Measurements from ENCODE around the gene FHIT.

DNA sequence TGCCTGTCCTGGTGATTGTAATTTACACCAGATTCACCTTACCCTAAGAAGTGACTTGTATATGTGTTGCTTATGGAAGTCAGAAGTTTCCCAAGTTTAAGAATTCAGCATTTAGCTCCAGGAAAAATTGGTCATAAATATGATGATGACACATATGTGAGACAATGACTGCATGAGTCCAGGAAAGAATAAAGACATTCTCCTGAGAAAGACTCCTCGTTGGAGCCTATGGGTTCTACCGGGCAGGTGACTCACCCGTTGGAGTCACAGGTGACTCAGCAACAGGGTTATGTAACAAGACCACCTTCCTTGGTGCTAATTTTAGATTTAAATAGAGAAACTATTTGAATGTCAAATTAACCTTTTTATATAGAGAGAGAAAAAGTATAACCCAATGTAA, 662.4 kb downstream of the FHIT start:
- no peak for TF ChIP-seq MXI1 (IDR thresholded peaks at IDR 0.05; ENCODE audit: low read depth, low read length)
- TF ChIP-seq CEBPB (IDR thresholded peaks at IDR 0.05; ENCODE audit: borderline replicate concordance in 1 of 2, low read depth in 2 of 2, low read length in 2 of 2), result no peak
- TF ChIP-seq, protein P1, sequence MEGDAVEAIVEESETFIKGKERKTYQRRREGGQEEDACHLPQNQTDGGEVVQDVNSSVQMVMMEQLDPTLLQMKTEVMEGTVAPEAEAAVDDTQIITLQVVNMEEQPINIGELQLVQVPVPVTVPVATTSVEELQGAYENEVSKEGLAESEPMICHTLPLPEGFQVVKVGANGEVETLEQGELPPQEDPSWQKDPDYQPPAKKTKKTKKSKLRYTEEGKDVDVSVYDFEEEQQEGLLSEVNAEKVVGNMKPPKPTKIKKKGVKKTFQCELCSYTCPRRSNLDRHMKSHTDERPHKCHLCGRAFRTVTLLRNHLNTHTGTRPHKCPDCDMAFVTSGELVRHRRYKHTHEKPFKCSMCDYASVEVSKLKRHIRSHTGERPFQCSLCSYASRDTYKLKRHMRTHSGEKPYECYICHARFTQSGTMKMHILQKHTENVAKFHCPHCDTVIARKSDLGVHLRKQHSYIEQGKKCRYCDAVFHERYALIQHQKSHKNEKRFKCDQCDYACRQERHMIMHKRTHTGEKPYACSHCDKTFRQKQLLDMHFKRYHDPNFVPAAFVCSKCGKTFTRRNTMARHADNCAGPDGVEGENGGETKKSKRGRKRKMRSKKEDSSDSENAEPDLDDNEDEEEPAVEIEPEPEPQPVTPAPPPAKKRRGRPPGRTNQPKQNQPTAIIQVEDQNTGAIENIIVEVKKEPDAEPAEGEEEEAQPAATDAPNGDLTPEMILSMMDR (IDR thresholded peaks at IDR 0.05 in 2 of 3, conservative IDR thresholded peaks at IDR 0.05 in 1 of 3; ENCODE audit: control insufficient read depth in 2 of 3, extremely low read depth in 1 of 3, insufficient read depth in 1 of 3, low read depth in 3 of 3, low read length in 3 of 3), result no peak
- TF ChIP-seq ZZZ3 (IDR thresholded peaks at IDR 0.05; ENCODE audit: control insufficient read depth, insufficient read length, low read depth), result no peak
- TF ChIP-seq, protein P2, sequence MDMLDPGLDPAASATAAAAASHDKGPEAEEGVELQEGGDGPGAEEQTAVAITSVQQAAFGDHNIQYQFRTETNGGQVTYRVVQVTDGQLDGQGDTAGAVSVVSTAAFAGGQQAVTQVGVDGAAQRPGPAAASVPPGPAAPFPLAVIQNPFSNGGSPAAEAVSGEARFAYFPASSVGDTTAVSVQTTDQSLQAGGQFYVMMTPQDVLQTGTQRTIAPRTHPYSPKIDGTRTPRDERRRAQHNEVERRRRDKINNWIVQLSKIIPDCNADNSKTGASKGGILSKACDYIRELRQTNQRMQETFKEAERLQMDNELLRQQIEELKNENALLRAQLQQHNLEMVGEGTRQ (IDR thresholded peaks at IDR 0.05; ENCODE audit: borderline replicate concordance, low read depth, low read length), result no peak
- no peak for TF ChIP-seq RAD21 (IDR thresholded peaks at IDR 0.05; ENCODE audit: insufficient read depth, low read depth, low read length)
- TF ChIP-seq REST (IDR thresholded peaks at IDR 0.05; ENCODE audit: low read depth, low read length), result no peak
- TF ChIP-seq MYC (IDR thresholded peaks at IDR 0.05; ENCODE audit: insufficient read depth, insufficient read length, insufficient replicate concordance, low read length, severe bottlenecking), result no peak
